Glutamatergic neuron (in vitro differentiated cells): ENCODE results near the gene SLC20A1. TPM values are rescaled to one million over a fixed set of nuclear protein-coding genes. Genes with fewer than 3 reads are reported as not detected.

Source experiments
- DNase-seq: peaks from one replicate; pipeline ENCODE4 v3.0.0; 2022
- H3K27ac Mint-ChIP-seq: one replicate; pipeline ENCODE4 v1.8.0; 2020; ENCODE audit warnings: mild to moderate bottlenecking, mixed read lengths, inconsistent platforms; ENCODE audit not compliant: unreplicated experiment
- H3K27me3 Mint-ChIP-seq: one replicate; pipeline ENCODE4 v1.8.0; 2020; ENCODE audit warnings: mild to moderate bottlenecking, moderate library complexity, mixed read lengths, inconsistent platforms; ENCODE audit not compliant: unreplicated experiment
- H3K36me3 Mint-ChIP-seq: one replicate; pipeline ENCODE4 v1.8.0; 2020; ENCODE audit warnings: mild to moderate bottlenecking, mixed read lengths, inconsistent platforms; ENCODE audit not compliant: unreplicated experiment
- H3K4me1 Mint-ChIP-seq: one replicate; pipeline ENCODE4 v1.8.0; 2020; ENCODE audit warnings: mild to moderate bottlenecking, low read depth, mixed read lengths, inconsistent platforms; ENCODE audit not compliant: unreplicated experiment
- H3K4me3 Mint-ChIP-seq: one replicate; pipeline ENCODE4 v1.8.0; 2020; ENCODE audit warnings: mild to moderate bottlenecking, mixed read lengths, inconsistent platforms; ENCODE audit not compliant: unreplicated experiment
- H3K9me3 Mint-ChIP-seq: one replicate; pipeline ENCODE4 v1.8.0; 2020; ENCODE audit warnings: mild to moderate bottlenecking, moderate library complexity, mixed read lengths, inconsistent platforms; ENCODE audit not compliant: unreplicated experiment
- CTCF ChIP-seq: fragments of 200-600 bp; sonication (generic); IDR thresholded peaks from one replicate; pipeline ENCODE4 v1.5.0; 2021; ENCODE audit not compliant: partially characterized antibody, unreplicated experiment
- total RNA-seq: library from RNA; stranded (reverse); fragmentation: NEBNext Ultra II Directional; extraction: Animal tissue kit (Norgen Biotek cat#: 25700); gene quantifications from one replicate; pipeline ENCODE4 v1.2.1, GENCODE V29; 2021; ENCODE audit not compliant: unreplicated experiment

SLC20A1 gene
- total RNA-seq, 1 donor from 2014 or later, result 73.0 TPM

- TF ChIP-seq CTCF, result no peak
- H3K4me1 Mint-ChIP-seq, result no peaks in the 10 kb centered on the region
- H3K36me3 Mint-ChIP-seq, result no peaks in the 10 kb centered on the region
- no peak overlapping the region for H3K4me3 Mint-ChIP-seq
- DNase-seq, result no peak
- H3K27me3 Mint-ChIP-seq, result peaks cover 2% of the 10 kb centered on the region
- H3K9me3 Mint-ChIP-seq, result no peaks in the 10 kb centered on the region
- no peak overlapping the region for H3K27ac Mint-ChIP-seq
These were observed 12.6 kb downstream of the SLC20A1 start for GRCh38 chr2:112658301-112658700.

- H3K4me3 Mint-ChIP-seq, result no peak overlapping the region
- no peak overlapping the region for H3K27ac Mint-ChIP-seq
- no peaks in the 10 kb centered on the region for H3K4me1 Mint-ChIP-seq
- no peaks in the 10 kb centered on the region for H3K9me3 Mint-ChIP-seq
- peaks cover 2% of the 10 kb centered on the region for H3K27me3 Mint-ChIP-seq
- TF ChIP-seq CTCF, result no peak
- no peaks in the 10 kb centered on the region for H3K36me3 Mint-ChIP-seq
- DNase-seq, result no peak
These were observed 13.3 kb downstream of the SLC20A1 start for GRCh38 chr2:112658839-112659667.

- Mint-ChIP-seq H3K4me3 (no peak overlapping the region), H3K4me1 (no peaks in the 10 kb centered on the region), H3K36me3 (no peaks in the 10 kb centered on the region), H3K27me3 (peaks cover 2% of the 10 kb centered on the region), H3K9me3 (no peaks in the 10 kb centered on the region), H3K27ac (no peak overlapping the region)
- TF ChIP-seq CTCF, result no peak
- no peak for DNase-seq
These were observed 14.4 kb downstream of the SLC20A1 start for GRCh38 chr2:112660138-112660537.

- DNase-seq, result no peak
- no peak overlapping the region for H3K4me3 Mint-ChIP-seq
- no peak overlapping the region for H3K27ac Mint-ChIP-seq
- H3K27me3 Mint-ChIP-seq, result peaks cover 2% of the 10 kb centered on the region
- no peak for TF ChIP-seq CTCF
- H3K9me3 Mint-ChIP-seq, result no peaks in the 10 kb centered on the region
- H3K4me1 Mint-ChIP-seq, result no peaks in the 10 kb centered on the region
- H3K36me3 Mint-ChIP-seq, result no peaks in the 10 kb centered on the region
These were observed 16.0 kb downstream of the SLC20A1 start for GRCh38 chr2:112661656-112662305.

- Mint-ChIP-seq H3K27ac (no peak overlapping the region), H3K36me3 (no peaks in the 10 kb centered on the region), H3K4me1 (no peaks in the 10 kb centered on the region), H3K4me3 (no peak overlapping the region), H3K27me3 (peaks cover 2% of the 10 kb centered on the region), H3K9me3 (no peaks in the 10 kb centered on the region)
- no peak for TF ChIP-seq CTCF
- no peak for DNase-seq
These were observed 17.0 kb downstream of the SLC20A1 start for GRCh38 chr2:112662704-112663103.
